GM18868 (cell line): ENCODE measurements around the gene KIF27.
"Not testable (repeated sequence)": the region's sequence is repeated elsewhere in the genome, so short reads cannot be mapped to it uniquely, and the experiment has no call there.

Experiments used
- ATAC-seq: cut with Tn5 transposase; IDR thresholded peaks from one replicate; pipeline ENCODE4 v1.9.1; 2021; ENCODE audit warnings: mild to moderate bottlenecking, moderate library complexity; ENCODE audit not compliant: unreplicated experiment

KIF27 gene

GRCh38 chr9:83932011-83932410, 10.8 kb upstream of the KIF27 start:
- no peak for ATAC-seq

GRCh38 chr9:83930881-83931280, 9.6 kb upstream of the KIF27 start:
- no peak for ATAC-seq

DNA sequence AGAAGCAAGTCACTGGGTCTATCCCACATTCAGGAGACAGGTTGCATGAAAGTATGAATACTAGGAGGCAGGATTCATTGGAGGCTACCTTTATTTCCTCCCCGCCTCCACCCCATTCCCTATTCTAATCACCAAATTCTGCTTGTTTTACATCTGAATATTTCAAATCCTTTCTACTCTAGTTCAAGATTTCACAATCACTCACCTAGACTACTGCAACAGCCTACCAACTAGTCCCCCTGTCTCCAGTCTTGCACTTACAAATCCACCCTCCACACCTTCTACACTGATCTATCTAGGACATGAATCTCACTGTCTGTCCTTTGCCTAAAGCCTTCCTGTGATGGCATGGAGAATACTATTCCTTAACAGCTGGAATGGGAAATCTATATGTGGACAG, 6.4 kb upstream of the KIF27 start:
- ATAC-seq = no peak

GRCh38 chr9:83920469-83920926, 734 bp downstream of the KIF27 start:
- ATAC-seq = peak; percentile 11

DNA sequence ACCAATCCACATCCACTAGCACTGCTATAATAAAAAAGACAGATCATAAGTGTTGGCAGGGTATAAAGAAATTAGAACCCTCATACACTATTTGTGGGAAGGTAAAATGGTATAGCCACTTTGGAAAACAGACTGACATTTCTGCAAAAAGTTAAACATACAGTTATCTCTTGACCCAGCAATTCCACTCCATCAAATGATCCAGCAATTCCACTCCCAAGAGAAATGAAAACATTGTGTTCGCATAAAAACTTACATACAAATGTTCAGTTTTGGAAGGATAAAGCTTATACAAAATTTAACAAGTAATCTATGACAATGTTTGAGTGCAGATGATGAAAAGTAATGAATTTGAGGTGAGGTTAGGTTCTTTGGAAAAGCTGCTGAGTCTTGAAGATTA, 2.1 kb downstream of the KIF27 start:
- ATAC-seq = no peak

GRCh38 chr9:83912194-83912593, 9.0 kb downstream of the KIF27 start:
- ATAC-seq = peak; percentile 77

GRCh38 chr9:83906144-83906543, 15.1 kb downstream of the KIF27 start:
- no peak for ATAC-seq

DNA sequence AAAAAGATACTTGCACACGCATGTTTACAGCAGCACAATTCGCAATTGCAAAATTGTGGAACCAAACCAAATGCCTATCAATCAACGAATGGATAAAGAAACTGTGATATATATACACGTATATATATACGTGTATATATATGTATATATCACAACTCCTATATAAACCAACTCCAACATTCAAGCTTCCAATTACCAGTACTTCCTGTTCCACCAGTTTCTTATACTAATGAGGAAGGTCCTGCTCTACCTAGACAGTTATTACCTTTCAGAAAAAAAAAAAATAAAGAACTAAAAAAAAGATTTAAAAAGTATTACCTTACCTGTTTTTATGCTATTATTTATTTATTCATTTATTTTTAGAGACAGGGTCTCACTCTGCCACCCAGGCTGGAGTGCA, 20.6 kb downstream of the KIF27 start:
- not testable (repeated sequence) for ATAC-seq

DNA sequence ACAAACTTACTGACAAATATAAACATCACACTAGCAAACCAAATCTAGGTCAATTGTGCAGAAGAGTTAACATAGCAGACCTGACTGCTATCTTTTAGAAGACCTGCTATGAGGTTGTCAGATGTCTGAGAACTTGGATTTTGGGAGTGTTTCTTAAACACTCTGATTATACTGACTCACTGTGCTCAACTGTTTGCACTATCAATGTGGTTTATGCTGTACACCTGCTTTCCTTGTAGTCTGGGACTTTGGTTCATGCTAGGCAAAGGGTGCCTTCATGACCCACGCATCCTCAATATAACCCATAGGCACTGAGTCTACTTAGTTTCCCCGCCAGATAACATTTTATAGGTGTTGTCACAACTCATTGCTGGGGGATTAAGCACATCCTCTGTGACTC, 26.9 kb downstream of the KIF27 start:
- not testable (repeated sequence) for ATAC-seq

DNA sequence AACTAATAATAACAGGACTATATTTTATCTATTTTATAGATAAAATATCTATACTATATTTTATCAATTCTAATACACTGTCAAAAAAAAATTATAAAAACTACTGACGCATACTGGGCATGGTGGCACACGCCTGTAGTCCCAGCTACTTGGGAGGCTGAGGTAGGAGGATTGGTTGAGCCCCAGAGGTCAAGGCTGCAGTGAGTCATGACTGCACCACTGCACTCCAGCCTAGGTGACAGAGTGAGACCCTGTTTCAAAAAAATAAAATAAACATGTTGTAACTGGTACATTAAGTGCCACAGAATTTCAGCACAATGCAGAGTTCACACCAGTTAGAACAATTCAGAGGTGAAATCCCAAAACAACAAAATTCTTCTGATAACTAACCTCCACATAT, 34.7 kb downstream of the KIF27 start:
- not testable (repeated sequence) for ATAC-seq

DNA sequence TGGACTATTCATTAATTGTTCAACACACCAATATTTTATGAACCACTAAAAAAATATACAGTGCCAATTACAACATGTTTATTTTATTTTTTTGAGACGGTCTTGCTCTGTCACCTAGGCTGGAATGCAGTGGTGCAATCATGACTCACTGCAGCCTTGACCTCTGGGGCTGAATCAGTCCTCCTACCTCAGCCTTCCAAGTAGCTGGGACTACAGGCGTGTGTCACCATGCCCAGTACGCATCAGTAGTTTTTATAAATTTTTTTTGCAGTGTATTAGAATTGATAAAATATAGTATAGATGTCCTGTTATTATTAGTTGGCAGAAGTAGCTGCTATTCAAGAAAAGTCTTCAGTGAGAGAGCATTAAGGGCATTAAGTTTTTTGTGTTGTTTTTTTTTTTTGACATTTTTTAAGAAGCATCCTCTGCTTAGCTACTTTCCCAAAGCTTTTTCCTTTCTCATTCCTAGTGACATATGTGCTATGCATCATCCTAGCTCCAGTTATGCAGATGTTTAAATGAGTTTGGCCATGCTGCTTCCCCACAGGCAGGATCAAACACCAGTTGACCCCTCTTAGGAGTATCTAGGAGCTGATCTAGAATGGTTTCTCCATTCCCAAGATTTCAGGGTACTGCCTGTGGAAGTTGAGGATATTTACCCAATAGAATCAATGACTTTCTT, 35.5 kb downstream of the KIF27 start:
- not testable (repeated sequence) for ATAC-seq

GRCh38 chr9:83881687-83882408, 39.4 kb downstream of the KIF27 start:
- not testable (repeated sequence) for ATAC-seq

GRCh38 chr9:83875559-83875958, 45.7 kb downstream of the KIF27 start:
- ATAC-seq = not testable (repeated sequence)

DNA sequence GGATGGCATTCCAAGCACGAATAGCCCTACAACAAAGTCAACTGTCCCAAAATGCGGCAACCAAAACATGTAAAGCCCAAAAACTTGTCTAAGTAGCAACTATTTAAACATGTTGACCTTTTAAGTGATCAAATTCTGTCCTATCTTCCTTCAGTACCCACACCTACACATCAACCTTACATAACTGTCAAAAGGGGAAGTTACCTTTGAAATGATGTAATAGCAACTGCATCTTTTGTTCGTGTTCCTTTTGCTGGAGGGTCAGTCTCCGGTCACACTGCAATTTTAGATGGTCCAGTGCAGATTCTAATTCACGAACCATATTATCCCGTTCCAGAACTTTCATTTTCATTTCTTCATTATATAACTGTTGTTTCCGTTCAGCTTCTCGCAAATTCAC, 71.3 kb downstream of the KIF27 start:
- peak; percentile 95 for ATAC-seq

- ATAC-seq = not testable (repeated sequence)
Measured at GRCh38 chr9:83837070-83837643, 84.1 kb downstream of the KIF27 start.

DNA sequence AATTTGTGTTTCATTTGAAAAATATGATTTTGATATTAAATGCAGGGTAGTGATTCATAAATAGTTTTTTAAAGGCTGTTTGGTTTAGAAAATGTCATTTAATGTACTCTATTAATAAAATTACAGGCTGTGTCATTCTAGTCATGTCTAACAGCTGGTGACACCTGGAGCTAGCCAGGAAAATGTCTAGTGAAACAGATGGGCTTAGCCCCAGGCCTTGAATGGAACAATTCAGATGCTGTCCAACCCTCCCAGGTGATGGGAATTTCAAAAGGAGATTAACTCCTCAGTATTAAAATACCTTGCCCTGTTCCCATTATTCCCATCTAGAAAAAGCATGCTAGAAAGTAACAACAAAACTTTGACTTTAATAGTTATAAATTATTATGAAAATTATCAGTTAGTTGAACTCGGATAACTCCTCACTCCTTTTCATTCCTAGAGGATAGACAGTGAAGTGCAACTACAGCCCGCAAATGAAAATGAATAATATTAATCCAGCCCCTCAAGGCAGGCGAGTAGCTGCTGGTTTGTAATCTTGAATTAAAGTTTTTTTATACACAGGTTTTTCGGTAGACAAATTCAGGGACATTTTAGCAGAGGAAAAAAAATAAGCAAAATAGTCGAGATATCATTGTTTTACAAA, 90.7 kb downstream of the KIF27 start:
- ATAC-seq = not testable (repeated sequence)

GRCh38 chr9:83824986-83825623, 96.1 kb downstream of the KIF27 start:
- ATAC-seq = not testable (repeated sequence)

DNA sequence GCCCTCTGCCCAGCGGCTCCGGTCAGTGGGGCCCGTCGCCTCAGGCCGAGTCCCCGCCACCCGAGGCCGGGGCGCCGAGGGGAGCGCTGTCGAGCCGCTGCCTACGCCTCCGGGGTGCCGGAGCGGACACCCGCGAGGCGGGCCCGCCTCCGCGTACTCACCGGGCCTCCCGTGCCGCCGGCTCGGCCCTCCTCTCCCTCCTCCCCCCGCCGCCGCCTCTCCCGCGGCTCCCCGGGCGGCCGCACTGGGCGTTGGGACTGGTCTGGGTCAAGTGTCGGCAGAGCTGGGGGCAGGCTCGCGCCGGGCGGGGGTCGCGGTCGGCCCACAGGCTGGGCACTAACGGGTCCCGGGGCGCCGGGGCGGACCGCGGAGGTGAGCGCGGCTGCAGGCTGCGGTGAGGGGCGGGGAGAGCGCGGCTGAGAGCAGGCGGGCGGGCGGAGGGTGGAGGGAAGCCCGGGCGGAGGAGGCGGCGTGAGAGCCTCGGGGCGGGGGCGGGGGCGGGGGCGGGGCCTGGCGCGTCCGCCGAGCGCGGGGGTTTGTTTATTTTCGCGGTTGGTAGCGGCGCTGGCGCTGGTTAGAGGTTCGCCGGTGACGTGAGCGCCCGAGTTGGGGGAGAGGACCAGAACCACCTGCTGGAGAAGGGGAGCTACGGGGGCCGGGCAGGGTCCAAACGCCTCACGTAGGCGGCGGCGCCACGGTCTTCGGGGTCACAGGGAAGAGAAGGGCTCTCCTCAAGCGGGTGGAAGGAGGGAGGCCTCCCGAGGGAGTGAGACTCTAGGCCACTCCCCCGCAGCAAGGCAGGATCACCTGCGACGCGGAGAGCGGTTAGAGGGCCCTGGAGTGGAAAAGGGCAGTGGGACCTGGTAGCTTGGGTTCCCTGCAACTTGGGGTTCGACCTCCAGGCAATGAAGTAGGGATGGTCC, 103.6 kb downstream of the KIF27 start, which contains the start of gene GKAP1:
GKAP1 (minus strand) TSS at position 414 of the 923 bp plus-strand sequence. CDS start 11,252 bp downstream, outside the sequence.
- ATAC-seq = peak; percentile 81

GRCh38 chr9:83817011-83817355, 104.2 kb downstream of the KIF27 start:
- ATAC-seq = not testable (repeated sequence)

DNA sequence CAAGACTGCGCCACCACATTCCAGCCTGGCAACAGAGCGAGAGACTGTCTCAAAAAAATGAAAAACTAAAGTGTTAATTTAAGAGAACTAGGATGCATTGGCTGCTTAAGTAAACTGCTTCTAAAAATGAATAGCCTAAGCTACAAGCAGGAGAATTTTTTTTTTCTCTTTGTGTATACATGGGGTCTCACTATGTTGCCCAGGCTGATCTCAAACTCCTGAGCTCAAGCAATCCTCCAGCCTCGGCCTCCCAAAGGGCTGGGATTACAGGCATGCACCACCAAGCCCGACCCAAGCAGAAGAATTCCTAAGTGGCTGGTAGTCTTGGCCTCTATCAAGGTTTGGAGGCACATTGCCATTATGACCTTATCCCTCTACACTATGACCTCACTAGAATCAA, 106.1 kb downstream of the KIF27 start:
- not testable (repeated sequence) for ATAC-seq
